Measurements from ENCODE around the gene MOSMO. TPM values are rescaled to one million over a fixed set of nuclear protein-coding genes. Genes with fewer than 3 reads are reported as not detected.

Gene MOSMO
- polyA plus RNA-seq, 1 of the 3 experiments (the other 2 are of a cell fraction): 8.0 TPM

DNA sequence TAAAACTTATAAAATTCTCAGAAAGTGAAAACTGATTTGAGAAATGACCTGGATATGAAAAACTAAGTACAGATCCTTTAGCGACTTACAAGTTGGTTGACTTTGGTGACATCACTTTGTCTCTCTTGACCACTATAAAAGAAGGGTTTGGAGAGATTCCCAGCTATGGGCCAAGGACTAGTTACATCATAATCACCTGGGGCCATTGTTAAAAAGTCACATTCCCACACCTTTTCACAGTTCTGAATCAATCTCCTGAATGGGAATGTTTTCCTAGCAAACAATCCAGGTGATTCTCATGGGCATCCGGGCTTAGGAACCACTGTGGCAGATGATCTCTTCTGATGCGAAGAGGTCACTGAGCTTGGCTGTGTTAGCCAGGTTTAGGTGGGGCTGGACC is 83.8 kb downstream of the MOSMO start:
- Histone ChIP-seq H3K4me3 (ENCODE audit: low read depth in 2 of 2, low read length in 1 of 2) (no peak overlapping the region), H4K20me1 (ENCODE audit: insufficient read depth) (no peaks in the 10 kb centered on the region), H3K36me3 (replicated peaks in 1 of 2; ENCODE audit: control insufficient read depth in 1 of 2, insufficient read depth in 2 of 2, low read length in 1 of 2) (peaks cover 0 to 5% of the 10 kb centered on the region in 2 experiments), H3K9me3 (no peaks in the 10 kb centered on the region), H3K27me3 (ENCODE audit: insufficient read depth) (no peaks in the 10 kb centered on the region; the same call in 1 of the 2 replicates), H3K4me1 (ENCODE audit: control insufficient read depth in 1 of 2, insufficient read depth in 2 of 2, low read depth in 1 of 2, low read length in 1 of 2) (no peaks in the 10 kb centered on the region; a peak in 1 of 4 replicates), H3K4me2 (no peak overlapping the region), H3K9me2 (no peaks in the 10 kb centered on the region), H3K79me2 (ENCODE audit: insufficient read depth) (no peaks in the 10 kb centered on the region), H2AFZ (ENCODE audit: low read depth) (no peak overlapping the region), H3F3A (replicated peaks; ENCODE audit: insufficient read depth) (no peaks in the 10 kb centered on the region), H3K27ac (ENCODE audit: low read depth in 2 of 2, low read length in 1 of 2) (no peak overlapping the region), H3K9ac (no peak overlapping the region)
- CTCF ChIA-PET: interaction anchor here (1.2 to 9.3 kb wide), 2 partner anchors 13 to 91 kb away, joined by 4 to 87 read pairs; partner anchors contain the start of gene PDZD9
- TF ChIP-seq, protein P1, sequence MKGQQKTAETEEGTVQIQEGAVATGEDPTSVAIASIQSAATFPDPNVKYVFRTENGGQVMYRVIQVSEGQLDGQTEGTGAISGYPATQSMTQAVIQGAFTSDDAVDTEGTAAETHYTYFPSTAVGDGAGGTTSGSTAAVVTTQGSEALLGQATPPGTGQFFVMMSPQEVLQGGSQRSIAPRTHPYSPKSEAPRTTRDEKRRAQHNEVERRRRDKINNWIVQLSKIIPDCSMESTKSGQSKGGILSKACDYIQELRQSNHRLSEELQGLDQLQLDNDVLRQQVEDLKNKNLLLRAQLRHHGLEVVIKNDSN (IDR thresholded peaks at IDR 0.05; ENCODE audit: borderline replicate concordance, low read depth): no peak
- TF ChIP-seq, protein P2, sequence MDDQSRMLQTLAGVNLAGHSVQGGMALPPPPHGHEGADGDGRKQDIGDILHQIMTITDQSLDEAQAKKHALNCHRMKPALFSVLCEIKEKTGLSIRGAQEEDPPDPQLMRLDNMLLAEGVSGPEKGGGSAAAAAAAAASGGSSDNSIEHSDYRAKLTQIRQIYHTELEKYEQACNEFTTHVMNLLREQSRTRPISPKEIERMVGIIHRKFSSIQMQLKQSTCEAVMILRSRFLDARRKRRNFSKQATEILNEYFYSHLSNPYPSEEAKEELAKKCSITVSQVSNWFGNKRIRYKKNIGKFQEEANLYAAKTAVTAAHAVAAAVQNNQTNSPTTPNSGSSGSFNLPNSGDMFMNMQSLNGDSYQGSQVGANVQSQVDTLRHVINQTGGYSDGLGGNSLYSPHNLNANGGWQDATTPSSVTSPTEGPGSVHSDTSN (IDR thresholded peaks at IDR 0.05): no peak
- TF ChIP-seq MXI1 (IDR thresholded peaks at IDR 0.05; ENCODE audit: low read depth, low read length): no peak
- TF ChIP-seq GATA2 (CRISPR knock-in tag; IDR thresholded peaks at IDR 0.05): no peak
- no peak for TF ChIP-seq POLR2AphosphoS5 (IDR thresholded peaks at IDR 0.05; ENCODE audit: low read depth, low read length)
- no peak for TF ChIP-seq CHD2 (IDR thresholded peaks at IDR 0.05; ENCODE audit: low read length, partially characterized antibody)
- TF ChIP-seq EP300 (IDR thresholded peaks at IDR 0.05; ENCODE audit: borderline replicate concordance in 1 of 2, low read depth in 1 of 2, low read length in 1 of 2): no peak
- TF ChIP-seq SIN3A (IDR thresholded peaks at IDR 0.05; ENCODE audit: borderline replicate concordance, low read depth, low read length): no peak
- no peak for TF ChIP-seq ELF1 (IDR thresholded peaks at IDR 0.05)
- TF ChIP-seq RXRA (IDR thresholded peaks at IDR 0.05; ENCODE audit: borderline replicate concordance, low read depth): no peak
- POLR2A ChIA-PET: no interaction called here
- DNase-seq: no peak
- 70% methylated on average over 3 of the region's 3 CpGs for WGBS (ENCODE audit: low lambda C conversion rate)

DNA sequence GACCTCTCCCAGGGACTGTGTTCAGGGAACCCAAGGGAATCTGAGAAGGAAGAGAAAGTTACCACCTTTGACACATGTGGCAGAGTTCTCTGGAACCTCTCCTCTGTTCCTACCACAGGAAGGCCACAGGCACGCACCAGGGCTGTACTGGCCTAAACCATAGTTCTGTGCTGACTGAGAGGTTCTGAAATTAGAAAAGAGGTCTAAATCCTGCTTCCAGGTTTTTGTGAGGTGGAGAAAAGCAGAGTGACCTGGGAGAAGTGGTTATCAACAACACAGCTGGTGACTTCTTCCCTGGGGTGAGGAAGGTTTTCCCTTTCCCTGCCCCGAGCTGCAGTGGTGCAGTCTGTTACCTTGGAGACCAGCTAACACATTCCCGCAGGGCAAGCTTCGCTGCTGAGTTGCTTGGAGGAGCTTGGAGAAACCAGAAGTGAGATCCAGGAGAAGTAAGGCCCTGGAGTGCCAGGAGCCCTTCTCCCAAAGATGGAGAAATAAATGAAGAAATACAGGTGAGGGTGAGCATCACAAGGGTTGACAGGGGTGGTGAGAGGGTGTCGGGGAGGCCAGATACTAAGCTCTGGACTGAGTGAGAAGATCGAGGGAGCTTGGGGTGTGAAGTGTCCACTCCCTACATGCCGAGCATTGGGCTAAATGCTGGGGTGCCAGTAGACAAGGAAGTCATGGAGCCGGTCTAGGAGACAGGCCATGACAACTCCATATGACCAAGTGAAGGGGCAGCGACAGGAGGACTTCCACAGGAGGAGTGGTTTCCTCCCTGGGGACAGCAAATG is 84.4 kb downstream of the MOSMO start, which contains the start of gene VWA3A:
TSS of gene VWA3A (plus strand) at position 399 of the 791 bp plus-strand sequence. CDS start at position 496, 97 bp downstream.
- no peak within 1 kb of the TSS for H3K4me3 ChIP-seq (ENCODE audit: low read depth in 2 of 2, low read length in 1 of 2)
- DNase-seq: no peak
- no peaks in the 10 kb centered on the region; the same call in 1 of the 2 replicates for H3K27me3 ChIP-seq (ENCODE audit: insufficient read depth)
- H3F3A ChIP-seq (replicated peaks; ENCODE audit: insufficient read depth): no peaks in the 10 kb centered on the region
- no peak within 1 kb of the TSS for H3K9ac ChIP-seq
- TF ChIP-seq ELF1 (IDR thresholded peaks at IDR 0.05): no peak
- TF ChIP-seq TEAD4 (IDR thresholded peaks at IDR 0.05; ENCODE audit: borderline replicate concordance, insufficient read depth): no peak
- no peak for TF ChIP-seq FOXJ3 (CRISPR knock-in tag; IDR thresholded peaks at IDR 0.05)
- TF ChIP-seq, protein P3, sequence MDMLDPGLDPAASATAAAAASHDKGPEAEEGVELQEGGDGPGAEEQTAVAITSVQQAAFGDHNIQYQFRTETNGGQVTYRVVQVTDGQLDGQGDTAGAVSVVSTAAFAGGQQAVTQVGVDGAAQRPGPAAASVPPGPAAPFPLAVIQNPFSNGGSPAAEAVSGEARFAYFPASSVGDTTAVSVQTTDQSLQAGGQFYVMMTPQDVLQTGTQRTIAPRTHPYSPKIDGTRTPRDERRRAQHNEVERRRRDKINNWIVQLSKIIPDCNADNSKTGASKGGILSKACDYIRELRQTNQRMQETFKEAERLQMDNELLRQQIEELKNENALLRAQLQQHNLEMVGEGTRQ (IDR thresholded peaks at IDR 0.05; ENCODE audit: borderline replicate concordance, low read depth, low read length): no peak
- H3K9me3 ChIP-seq: no peaks in the 10 kb centered on the region
- no peaks in the 10 kb centered on the region for H4K20me1 ChIP-seq (ENCODE audit: insufficient read depth)
- no peak within 1 kb of the TSS for H3K27ac ChIP-seq (ENCODE audit: low read depth in 2 of 2, low read length in 1 of 2)
- H3K79me2 ChIP-seq (ENCODE audit: insufficient read depth): no peaks in the 10 kb centered on the region
- no peaks in the 10 kb centered on the region; a peak in 1 of 4 replicates for H3K4me1 ChIP-seq (ENCODE audit: control insufficient read depth in 1 of 2, insufficient read depth in 2 of 2, low read depth in 1 of 2, low read length in 1 of 2)
- WGBS (ENCODE audit: low lambda C conversion rate): 73% methylated on average over 8 of the region's 9 CpGs
- POLR2A ChIA-PET: no interaction called here
- CTCF ChIA-PET: interaction anchor here (1.2 to 9.3 kb wide), 2 partner anchors 14 to 92 kb away, joined by 4 to 87 read pairs; partner anchors contain the start of gene PDZD9
- no peak within 1 kb of the TSS for H3K4me2 ChIP-seq
- H3K9me2 ChIP-seq: no peaks in the 10 kb centered on the region
- H3K36me3 ChIP-seq (replicated peaks in 1 of 2; ENCODE audit: control insufficient read depth in 1 of 2, insufficient read depth in 2 of 2, low read length in 1 of 2): no peaks in the 10 kb centered on the region
- H2AFZ ChIP-seq (ENCODE audit: low read depth): no peak within 1 kb of the TSS
